ENCODE results near the gene OPTC. TPM values are rescaled to one million over a fixed set of nuclear protein-coding genes. Genes with fewer than 3 reads are reported as not detected.

OPTC gene
- total and polyA plus RNA-seq, 2 of the 8 experiments (the other 6 are each of a cell fraction or from before 2014, with no cell fraction given): 1.1 to 4.0 TPM

DNA sequence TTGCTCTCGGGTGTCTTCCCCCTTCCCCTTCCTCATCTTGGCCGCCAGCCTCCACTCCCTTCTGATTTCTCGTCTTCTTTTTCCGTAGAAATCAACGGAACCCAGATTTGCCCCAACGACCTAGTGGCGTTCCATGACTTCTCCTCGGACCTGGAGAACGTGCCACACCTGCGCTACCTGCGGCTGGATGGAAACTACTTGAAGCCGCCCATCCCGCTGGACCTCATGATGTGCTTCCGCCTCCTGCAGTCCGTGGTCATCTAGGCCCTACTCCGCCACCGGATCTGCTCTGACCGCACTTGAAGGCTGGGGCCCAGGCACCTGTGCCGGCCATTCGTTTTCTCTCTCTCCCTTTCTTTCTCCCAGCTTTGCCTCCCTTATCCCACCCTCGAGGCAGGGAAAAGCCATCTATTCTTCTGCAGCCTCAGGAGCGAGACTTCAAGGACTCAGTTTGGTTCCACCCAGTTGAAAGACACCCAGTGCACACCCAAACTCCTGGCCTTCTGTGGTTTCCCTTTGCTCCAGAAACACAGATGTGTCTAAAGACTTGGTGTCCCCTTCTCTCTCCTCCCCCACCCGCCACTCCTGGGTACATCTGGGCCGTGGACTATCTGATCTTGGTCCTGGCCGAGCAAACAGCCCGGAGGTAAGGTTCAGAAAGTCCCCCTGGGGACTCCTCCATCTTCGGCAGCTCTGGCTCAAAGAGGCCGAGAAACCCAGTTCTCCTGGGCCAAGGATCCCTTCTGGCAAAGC lies 7.2 kb upstream of the OPTC start:
- Histone ChIP-seq H3K79me1 (ENCODE audit: low read depth, low read length) (no peaks in the 10 kb centered on the region), H3K36me3 (ENCODE audit: control insufficient read depth in 2 of 4, insufficient read depth in 4 of 4, low read length in 3 of 4) (no peaks in the 10 kb centered on the region), H2BK20ac (ENCODE audit: low read length) (no peak overlapping the region; the same call in 1 of the 2 replicates), H3K4me2 (ENCODE audit: insufficient read depth in 1 of 2, low read depth in 2 of 2, low read length in 2 of 2) (peak overlapping the region; percentile 44 to 66; a peak in 3 of 4 replicates), H2AK5ac (ENCODE audit: low read depth, low read length) (no peak overlapping the region), H2BK120ac (replicated peaks; ENCODE audit: low read depth, low read length) (no peak overlapping the region), H2BK5ac (ENCODE audit: low read depth, low read length) (peak overlapping the region; percentile 48; the same call in 1 of the 2 replicates), H3K4ac (replicated peaks; ENCODE audit: insufficient read length, low read depth, low read length) (no peak overlapping the region), H3K23ac (ENCODE audit: insufficient read length) (no peak overlapping the region), H3K79me2 (ENCODE audit: control insufficient read depth in 1 of 2, insufficient read depth in 2 of 2, low read length in 2 of 2) (no peaks in the 10 kb centered on the region), H3K9me3 (ENCODE audit: insufficient read depth in 2 of 2, low read depth in 1 of 2, low read length in 1 of 2) (no peaks in the 10 kb centered on the region), H3K27me3 (replicated peaks in 1 of 4; ENCODE audit: control insufficient read depth in 3 of 4, extremely low read depth in 1 of 4, insufficient read depth in 3 of 4, low read length in 3 of 4) (no peaks in the 10 kb centered on the region), H3K18ac (ENCODE audit: extremely low read depth, low read length) (no peak overlapping the region; the same call in 1 of the 2 replicates), H4K20me1 (replicated peaks in 1 of 2; ENCODE audit: control insufficient read depth in 1 of 2, insufficient read depth in 2 of 2, low read length in 2 of 2) (no peaks in the 10 kb centered on the region), H4K5ac (ENCODE audit: insufficient read length, low read depth, low read length) (peak overlapping the region; percentile 24), H4K91ac (replicated peaks; ENCODE audit: insufficient read length, low read length) (no peak overlapping the region), H4K8ac (ENCODE audit: extremely low read depth, insufficient read depth, low read length) (peak overlapping the region; percentile 81; the same call in 1 of the 2 replicates), H3K27ac (ENCODE audit: low read depth, low read length) (peak overlapping the region; percentile 34; the same call in 1 of the 2 replicates), H3K14ac (ENCODE audit: insufficient read length) (no peak overlapping the region), H3K4me3 (ENCODE audit: extremely low read depth in 1 of 4, insufficient read depth in 2 of 4, low read depth in 3 of 4, low read length in 4 of 4) (peak overlapping the region; percentile 25 to 60 (median 38); a peak in 6 of 8 replicates), H2AFZ (ENCODE audit: low read length) (peak overlapping the region; percentile 20; the same call in 1 of the 2 replicates), H2BK12ac (ENCODE audit: low read depth, low read length) (peak overlapping the region; percentile 1; the same call in 1 of the 2 replicates), H3K9ac (replicated peaks in 1 of 4; ENCODE audit: extremely low read depth in 1 of 4, low read depth in 3 of 4, low read length in 3 of 4) (peak overlapping the region in 1 of 4 experiments; percentile 4; a peak in 2 of 7 replicates), H3K23me2 (ENCODE audit: low read depth, low read length) (no peaks in the 10 kb centered on the region), H3K4me1 (replicated peaks in 1 of 4; ENCODE audit: control insufficient read depth in 3 of 4, insufficient read depth in 4 of 4, low read length in 3 of 4) (peaks cover 0 to 11% (median 5%) of the 10 kb centered on the region in 4 experiments; a peak in 6 of 7 replicates), H3K56ac (replicated peaks; ENCODE audit: insufficient read length, low read depth, low read length) (no peak overlapping the region), H2BK15ac (ENCODE audit: low read length) (peak overlapping the region; percentile 88; the same call in 1 of the 2 replicates)
- DNase-seq (ENCODE audit: low read depth in 1 of 2, low spot score in 2 of 2): no peak
- POLR2A ChIA-PET (ENCODE audit: partially characterized antibody): interaction anchor here (2.2 kb wide), 1 partner anchor 11 kb away, joined by 8 read pairs; the partner anchor contains the start of gene PRELP
- FAIRE-seq: no peak
- 87% methylated on average over 27 of the region's 28 CpGs; no CpG with 5 or more reads in 1 of the 2 experiments for WGBS, 2 experiments (ENCODE audit: extremely low coverage in 1 of 2, insufficient coverage in 1 of 2, insufficient read length in 1 of 2, insufficient replicate concordance in 2 of 2, low coverage in 1 of 2, low lambda C conversion rate in 2 of 2, missing lambda C conversion rate in 1 of 2)
- CTCF ChIA-PET (ENCODE audit: partially characterized antibody): interaction anchor here (0.6 to 7.4 kb wide), 34 partner anchors 9 to 440 kb away, joined by 3 to 188 read pairs (median 5); partner anchors contain the start of gene PRELP
- TF ChIP-seq GTF2F1 (IDR thresholded peaks at IDR 0.05; ENCODE audit: borderline replicate concordance, low read depth, low read length): no peak
- no peak for TF ChIP-seq CBX5 (IDR thresholded peaks at IDR 0.05; ENCODE audit: low read depth, low read length)
- TF ChIP-seq SAP30 (IDR thresholded peaks at IDR 0.05; ENCODE audit: insufficient read depth, insufficient replicate concordance, low read length): no peak
- TF ChIP-seq SIX5 (IDR thresholded peaks at IDR 0.05; ENCODE audit: low read depth, low read length): no peak
- TF ChIP-seq TAF7 (optimal IDR thresholded peaks at IDR 0.05; ENCODE audit: borderline replicate concordance, low read depth, low read length): no peak
- no peak for TF ChIP-seq GABPA (IDR thresholded peaks at IDR 0.05; ENCODE audit: borderline replicate concordance, insufficient read depth, low read length)
- TF ChIP-seq TEAD4 (IDR thresholded peaks at IDR 0.05; ENCODE audit: low read depth, low read length): no peak
- TF ChIP-seq EGR1 (IDR thresholded peaks at IDR 0.05; ENCODE audit: borderline replicate concordance, low read depth, low read length): no peak
- TF ChIP-seq NRF1 (IDR thresholded peaks at IDR 0.05; ENCODE audit: low read depth, low read length): no peak
